A549 (cell line): ENCODE results near the gene MTF1. TPM values are rescaled to one million over a fixed set of nuclear protein-coding genes. Genes with fewer than 3 reads are reported as not detected.

Experiments
- ATAC-seq, 2 experiments: fragments of 200-7000 bp in 1 of 2; fragments of >200 bp in 1 of 2; cut with Nextera tagmentation in 1 of 2; cut with Tn5 transposase in 1 of 2; 3 replicates each; pipeline versions ENCODE4 v1.8.0 to v1.9.1; 2018 to 2020; ENCODE audit warnings: mild to moderate bottlenecking in 1 of 2, moderate library complexity in 1 of 2
- CTCF ChIA-PET: fragments of 300-600 bp; sonication (Branson Sonifier 250); formaldehyde crosslinking; extraction: SDS; loops from one replicate; lab custom pipeline; 2021; ENCODE audit warnings: antibody characterized with exemption, inconsistent platforms; lab: Yijun Ruan, JAX
- POLR2A ChIA-PET: fragments of 350-600 bp; formaldehyde crosslinking; extraction: SDS; loops from one replicate; lab custom pipeline; 2021; ENCODE audit warnings: antibody characterized with exemption, inconsistent platforms; lab: Yijun Ruan, JAX
- DNase-seq, 2 experiments: peaks; one replicate each; pipeline versions ENCODE4 v3.0.0 to v3.0.0-alpha.2; 2011 to 2016; ENCODE audit warnings: low read depth in 1 of 2, low spot score in 1 of 2
- FAIRE-seq: peaks from 2 replicates; lab custom pipeline; 2011; peaks lifted over from hg19 to GRCh38; lab: Jason Lieb, UNC
- H3K27ac ChIP-seq, 2 experiments: fragments of >200 bp; sonication (Bioruptor Twin); formaldehyde crosslinking; 3 replicates each; pipeline ENCODE4 v1.5.1; 2016 to 2017
- H3K4me1 ChIP-seq: fragments of >200 bp; sonication (Bioruptor Twin); formaldehyde crosslinking; 3 replicates; pipeline ENCODE4 v1.6.1; 2016
- H3K4me2 ChIP-seq: fragments of >200 bp; sonication (Bioruptor Twin); formaldehyde crosslinking; 3 replicates; pipeline ENCODE4 v1.6.1; 2016
- H3K4me3 ChIP-seq: fragments of >200 bp; sonication (Bioruptor Twin); formaldehyde crosslinking; 3 replicates; pipeline ENCODE4 v1.5.1; 2016
- H3K9me3 ChIP-seq: fragments of >200 bp; sonication (Bioruptor Twin); formaldehyde crosslinking; 3 replicates; pipeline ENCODE4 v1.6.1; 2016
- ATOH8 ChIP-seq: fragments of 250-450 bp; sonication (Bioruptor Pico); IDR thresholded peaks from 2 replicates; pipeline ENCODE4 v1.5.0; 2020; ENCODE audit warnings: low read depth, mild to moderate bottlenecking, moderate library complexity
- BCL3 ChIP-seq: fragments of >200 bp; sonication (Bioruptor Twin); formaldehyde crosslinking; IDR thresholded peaks from 3 replicates; pipeline ENCODE4 v1.6.1; 2016
- CHD2 ChIP-seq: fragments of 150-350 bp; IDR thresholded peaks from 2 replicates; pipeline ENCODE4 v1.6.1; 2014; ENCODE audit warnings: low read length; ENCODE audit not compliant: partially characterized antibody
- E2F6 ChIP-seq: IDR thresholded peaks from 2 replicates; pipeline ENCODE4 v1.6.1; 2012; ENCODE audit warnings: low read depth, borderline replicate concordance
- FOSB ChIP-seq: fragments of 250-450 bp; sonication (Bioruptor Pico); IDR thresholded peaks from 2 replicates; pipeline ENCODE4 v1.5.0; 2020; ENCODE audit warnings: mild to moderate bottlenecking, moderate library complexity
- FOSL2 ChIP-seq, 2 experiments: fragments of 450-650 bp in 1 of 2; fragments of >200 bp in 1 of 2; sonication (Bioruptor Twin) in 1 of 2; formaldehyde crosslinking; IDR thresholded peaks; 2 replicates each; pipeline versions ENCODE4 v1.5.0 to v1.6.1; 2016 to 2020; ENCODE audit warnings: mild to moderate bottlenecking in 1 of 2, moderate library complexity in 1 of 2
- FOXS1 ChIP-seq: fragments of 250-450 bp; sonication (Bioruptor Pico); IDR thresholded peaks from 2 replicates; pipeline ENCODE4 v1.5.0; 2020; ENCODE audit warnings: mild to moderate bottlenecking, moderate library complexity
- GATA3 ChIP-seq: IDR thresholded peaks from 2 replicates; pipeline ENCODE4 v1.6.1; 2012; ENCODE audit warnings: borderline replicate concordance
- HES2 ChIP-seq: fragments of >200 bp; sonication (Bioruptor Twin); formaldehyde crosslinking; IDR thresholded peaks from 2 replicates; pipeline ENCODE4 v1.6.1; 2016
- HOXA7 ChIP-seq: fragments of 250-450 bp; sonication (Bioruptor Pico); IDR thresholded peaks from 2 replicates; pipeline ENCODE4 v1.5.0; 2020; ENCODE audit warnings: mild to moderate bottlenecking, moderate library complexity
- HOXB13 ChIP-seq: fragments of 250-450 bp; sonication (Bioruptor Pico); IDR thresholded peaks from 2 replicates; pipeline ENCODE4 v1.5.0; 2020; ENCODE audit warnings: low read depth, mild to moderate bottlenecking, moderate library complexity
- HOXB5 ChIP-seq: fragments of 250-450 bp; sonication (Bioruptor Pico); IDR thresholded peaks from 2 replicates; pipeline ENCODE4 v1.5.0; 2020; ENCODE audit warnings: mild to moderate bottlenecking, moderate library complexity
- KDM1A ChIP-seq: fragments of 200-600 bp; sonication (generic); IDR thresholded peaks from 2 replicates; pipeline ENCODE4 v1.6.1; 2016; ENCODE audit warnings: low read depth, mild to moderate bottlenecking
- KDM5A ChIP-seq: fragments of 200-600 bp; sonication (generic); IDR thresholded peaks from 2 replicates; pipeline ENCODE4 v1.6.1; 2016; ENCODE audit warnings: antibody characterized with exemption, mild to moderate bottlenecking
- MAFK ChIP-seq: fragments of 450-650 bp; IDR thresholded peaks from 2 replicates; pipeline ENCODE4 v1.6.1; 2014; ENCODE audit not compliant: partially characterized antibody
- MAZ ChIP-seq: fragments of 150-350 bp; IDR thresholded peaks from 2 replicates; pipeline ENCODE4 v1.6.1; 2014; ENCODE audit warnings: antibody characterized with exemption, low read depth, low read length, borderline replicate concordance
- NFE2L2 ChIP-seq: fragments of 150-350 bp; conservative IDR thresholded peaks from 2 replicates; pipeline ENCODE4 v1.6.1; 2014; ENCODE audit warnings: low read length
- NR3C1 ChIP-seq: fragments of >200 bp; sonication (Bioruptor Twin); formaldehyde crosslinking; IDR thresholded peaks from 3 replicates; pipeline ENCODE4 v1.6.1; 2017
- PHF8 ChIP-seq: fragments of 200-600 bp; sonication (generic); IDR thresholded peaks from 2 replicates; pipeline ENCODE4 v1.6.1; 2016; ENCODE audit warnings: low read depth, mild to moderate bottlenecking, antibody characterized with exemption, moderate library complexity, borderline replicate concordance
- RAD21 ChIP-seq, 2 experiments: fragments of >200 bp in 1 of 2; sonication (Bioruptor Twin) in 1 of 2; formaldehyde crosslinking in 1 of 2; IDR thresholded peaks in 1 of 2; conservative IDR thresholded peaks in 1 of 2; 2 replicates in 1 of 2; 3 replicates in 1 of 2; pipeline ENCODE4 v1.6.1; 2012 to 2018; ENCODE audit warnings: inconsistent platforms in 1 of 2
- RCOR1 ChIP-seq: fragments of 150-350 bp; IDR thresholded peaks from 2 replicates; pipeline ENCODE4 v1.6.1; 2014; ENCODE audit warnings: antibody characterized with exemption, low read length, low read depth
- RNF2 ChIP-seq: fragments of 200-600 bp; sonication (generic); IDR thresholded peaks from 2 replicates; pipeline ENCODE4 v1.6.1; 2016; ENCODE audit warnings: low read depth, mild to moderate bottlenecking, antibody characterized with exemption, moderate library complexity, borderline replicate concordance
- SMC3 ChIP-seq: fragments of >200 bp; sonication (Bioruptor Twin); formaldehyde crosslinking; IDR thresholded peaks from 3 replicates; pipeline ENCODE4 v1.6.1; 2018; ENCODE audit warnings: inconsistent platforms
- SREBF2 ChIP-seq: fragments of 450-650 bp; IDR thresholded peaks from 2 replicates; pipeline ENCODE4 v1.6.1; 2014; ENCODE audit warnings: mild to moderate bottlenecking, moderate library complexity
- ZFP36 ChIP-seq: fragments of 450-650 bp; IDR thresholded peaks from 2 replicates; pipeline ENCODE4 v1.6.1; 2014; ENCODE audit warnings: borderline replicate concordance; ENCODE audit not compliant: partially characterized antibody
- ZSCAN20 ChIP-seq: fragments of 250-450 bp; sonication (Bioruptor Pico); IDR thresholded peaks from 2 replicates; pipeline ENCODE4 v1.8.0; 2022; ENCODE audit warnings: mild to moderate bottlenecking, moderate library complexity
- WGBS: methylation state at CpG from one replicate; pipeline ENCODE4 v1.1.6; 2017; ENCODE audit errors: missing lambda C conversion rate; 5-methylcytosine and 5-hydroxymethylcytosine counted together
- polyA plus RNA-seq, 4 experiments: library from polyadenylated mRNA; depleted of rRNA in 3 of 4; stranded (reverse); fragments of >200 nt; fragmentation: RNase III in 1 of 4; extraction: RNeasy Plus Mini Kit Qiagen cat#74134 plus additional on column Dnase treatment in 1 of 4; gene quantifications; 2 replicates in 3 of 4; 3 replicates in 1 of 4; pipeline ENCODE4 v1.2.3, GENCODE V29; 2011 to 2017

The MTF1 gene
- polyA plus RNA-seq, 2 of the 4 experiments (the other 2 are of a cell fraction): 4.0 to 6.7 TPM

- TF ChIP-seq SREBF2: no peak
- TF ChIP-seq NR3C1: no peak
- TF ChIP-seq HOXB5: no peak
- no peak for TF ChIP-seq ZFP36
- no peak for TF ChIP-seq ATOH8 (CRISPR knock-in tag)
- no peak for TF ChIP-seq MAFK
- no peak for TF ChIP-seq ZSCAN20 (CRISPR knock-in tag)
- no peak for TF ChIP-seq BCL3
- TF ChIP-seq HES2: no peak
- TF ChIP-seq, all 56 proteins: peak for 0
- DNase-seq (no peak), FAIRE-seq (no peak), ATAC-seq (no peak)
- Histone ChIP-seq H3K9me3 (no peaks in the 10 kb centered on the region), H3K4me2 (no peak overlapping the region), H3K4me1 (peaks cover 23% of the 10 kb centered on the region), H3K4me3 (no peak overlapping the region), H3K27ac (no peak overlapping the region)
- ChIA-PET POLR2A (no interaction called here), CTCF (interaction anchor here (1.0 kb wide), 1 partner anchor 10 kb away, joined by 3 read pairs; no protein-coding TSS in a partner anchor)
- WGBS: 85% methylated on average over 3 of the region's 3 CpGs
These were observed 17.7 kb downstream of the MTF1 start for GRCh38 chr1:37841652-37842051.

GRCh38 chr1:37840711-37841110 lies 18.7 kb downstream of the MTF1 start:
- H3K4me2 ChIP-seq: no peak overlapping the region
- DNase-seq: no peak
- ChIA-PET POLR2A (no interaction called here), CTCF (interaction anchor here (2.3 kb wide), 1 partner anchor 20 kb away, joined by 7 read pairs; no protein-coding TSS in a partner anchor)
- no peak overlapping the region for H3K27ac ChIP-seq
- H3K9me3 ChIP-seq: no peaks in the 10 kb centered on the region
- ATAC-seq: no peak
- FAIRE-seq: no peak
- WGBS: 85% methylated on average over 1 of the region's 1 CpG
- no peak overlapping the region for H3K4me3 ChIP-seq
- H3K4me1 ChIP-seq: peaks cover 19% of the 10 kb centered on the region
- TF ChIP-seq RNF2: no peak

- POLR2A ChIA-PET: no interaction called here
- TF ChIP-seq NFE2L2 (no peak), PHF8 (no peak), CHD2 (no peak), FOSB (CRISPR knock-in tag) (no peak), KDM5A (no peak), HOXB13 (CRISPR knock-in tag) (no peak), HOXB5 (no peak), RAD21 (conservative IDR thresholded peaks at IDR 0.05 in 1 of 2, IDR thresholded peaks at IDR 0.05 in 1 of 2) (no peak), KDM1A (no peak), GATA3 (no peak), HOXA7 (CRISPR knock-in tag) (no peak), SREBF2 (no peak), ZSCAN20 (CRISPR knock-in tag) (no peak), FOSL2 (IDR thresholded peaks at IDR 0.05) (no peak), FOSL2 (CRISPR knock-in tag; IDR thresholded peaks at IDR 0.05) (no peak), SMC3 (no peak), RCOR1 (no peak), MAZ (no peak), E2F6 (no peak), FOXS1 (CRISPR knock-in tag) (no peak), BCL3 (no peak)
- ATAC-seq (no peak), DNase-seq (no peak), FAIRE-seq (no peak)
- Histone ChIP-seq H3K4me1 (peaks cover 9% of the 10 kb centered on the region), H3K4me3 (no peak overlapping the region), H3K9me3 (no peaks in the 10 kb centered on the region), H3K27ac (no peak overlapping the region), H3K4me2 (no peak overlapping the region)
- WGBS: 95% methylated on average over 10 of the region's 10 CpGs
- CTCF ChIA-PET: interaction anchor here (2.3 kb wide), 1 partner anchor 21 kb away, joined by 7 read pairs; no protein-coding TSS in a partner anchor
These were observed 19.7 kb downstream of the MTF1 start for GRCh38 chr1:37839676-37840075.
